WTC11 (cell line): ENCODE results near the gene SLC12A9. TPM values are rescaled to one million over a fixed set of nuclear protein-coding genes. Genes with fewer than 3 reads are reported as not detected.

Experiments used
- ATAC-seq: fragments of 200-7000 bp; cut with Tn5 transposase; 2 replicates; pipeline ENCODE4 v1.10.0; 2021; ENCODE audit warnings: mild to moderate bottlenecking, moderate library complexity
- Bru-seq: library from RNA; stranded (reverse); fragments of 400-500 nt; gene quantifications from one replicate; lab custom pipeline; 2021; lab: Mats Ljungman, UMichigan
- CTCF ChIA-PET: fragments of 300-600 bp; sonication (Branson Sonifier 250); formaldehyde crosslinking; loops from one replicate; lab custom pipeline; 2021; ENCODE audit warnings: antibody characterized with exemption; lab: Charles Lee
- POLR2A ChIA-PET: fragments of 350-600 bp; sonication (Branson Sonifier 250); formaldehyde crosslinking; loops from one replicate; lab custom pipeline; 2021; ENCODE audit warnings: antibody characterized with exemption; lab: Charles Lee
- DNase-seq: peaks from one replicate; pipeline ENCODE4 v3.0.0; 2021; ENCODE audit warnings: low spot score
- H3K27ac Mint-ChIP-seq: 2 replicates; pipeline ENCODE4 v1.8.0; 2021; ENCODE audit warnings: mixed read lengths
- H3K27me3 Mint-ChIP-seq: 2 replicates; pipeline ENCODE4 v1.8.0; 2021; ENCODE audit warnings: low read depth, mild to moderate bottlenecking, moderate library complexity, mixed read lengths
- H3K36me3 Mint-ChIP-seq: 2 replicates; pipeline ENCODE4 v1.8.0; 2021; ENCODE audit warnings: mixed read lengths
- H3K4me1 Mint-ChIP-seq: 2 replicates; pipeline ENCODE4 v1.8.0; 2022; ENCODE audit warnings: mixed read lengths
- H3K4me3 Mint-ChIP-seq: 2 replicates; pipeline ENCODE4 v1.8.0; 2021; ENCODE audit warnings: mild to moderate bottlenecking, moderate library complexity, mixed read lengths
- H3K9me3 Mint-ChIP-seq: 2 replicates; pipeline ENCODE4 v1.8.0; 2021; ENCODE audit warnings: mixed read lengths
- ATF1 ChIP-seq: sonication (generic); formaldehyde crosslinking; IDR thresholded peaks from 2 replicates; pipeline ENCODE4 v1.8.1; 2023; ENCODE audit warnings: mild to moderate bottlenecking, moderate library complexity, missing genetic modification reagents
- CBFB ChIP-seq: sonication (generic); formaldehyde crosslinking; IDR thresholded peaks from 2 replicates; pipeline ENCODE4 v1.8.1; 2022; ENCODE audit warnings: mild to moderate bottlenecking, low read depth, missing genetic modification reagents
- CREB1 ChIP-seq: sonication (generic); formaldehyde crosslinking; IDR thresholded peaks from 2 replicates; pipeline ENCODE4 v1.8.0; 2023; ENCODE audit warnings: mild to moderate bottlenecking, missing genetic modification reagents
- CREM ChIP-seq: sonication (generic); formaldehyde crosslinking; IDR thresholded peaks from 2 replicates; pipeline ENCODE4 v1.8.1; 2022; ENCODE audit warnings: mild to moderate bottlenecking, missing genetic modification reagents, moderate library complexity
- EMX1 ChIP-seq: fragments of 250-450 bp; sonication (Bioruptor Pico); IDR thresholded peaks from 2 replicates; pipeline ENCODE4 v1.8.0; 2021; ENCODE audit warnings: mild to moderate bottlenecking
- JAZF1 ChIP-seq: fragments of 250-450 bp; sonication (Bioruptor Pico); IDR thresholded peaks from 2 replicates; pipeline ENCODE4 v1.9.0; 2021; ENCODE audit warnings: moderate library complexity, mild to moderate bottlenecking, inconsistent platforms
- NFE2L1 ChIP-seq: sonication (generic); formaldehyde crosslinking; IDR thresholded peaks from 2 replicates; pipeline ENCODE4 v1.8.1; 2023; ENCODE audit warnings: missing genetic modification reagents
- NR3C1 ChIP-seq: sonication (generic); formaldehyde crosslinking; conservative IDR thresholded peaks from 2 replicates; pipeline ENCODE4 v1.8.1; 2023; ENCODE audit warnings: low read depth, mild to moderate bottlenecking, missing genetic modification reagents
- OVOL2 ChIP-seq: fragments of 250-450 bp; sonication (Bioruptor Pico); IDR thresholded peaks from 2 replicates; pipeline ENCODE4 v1.9.0; 2021; ENCODE audit warnings: mild to moderate bottlenecking, borderline replicate concordance
- ZNF263 ChIP-seq: sonication (generic); formaldehyde crosslinking; IDR thresholded peaks from 2 replicates; pipeline ENCODE4 v1.8.1; 2022; ENCODE audit warnings: low read depth, mild to moderate bottlenecking, moderate library complexity, missing genetic modification reagents
- long read RNA-seq, 3 experiments: library from RNA in 1 of 3; library from capped mRNA in 1 of 3; library from polyadenylated mRNA in 1 of 3; unstranded in 2 of 3; stranded (forward) in 1 of 3; transcript quantifications; one replicate each; pipeline ENCODE4 v2.0.0, GENCODE V29; 2021
- total RNA-seq: library from RNA; stranded (reverse); gene quantifications from 3 replicates; pipeline ENCODE4 v1.2.3, GENCODE V29; 2021
- TF ChIP-seq, protein P1 (sequence below): sonication (generic); formaldehyde crosslinking; IDR thresholded peaks from 2 replicates; pipeline ENCODE4 v1.8.0; 2022; ENCODE audit warnings: mild to moderate bottlenecking, missing genetic modification reagents
- TF ChIP-seq, protein P2 (sequence below): fragments of 250-450 bp; sonication (Bioruptor Pico); IDR thresholded peaks from 2 replicates; pipeline ENCODE4 v1.8.0; 2021; ENCODE audit warnings: mild to moderate bottlenecking
- TF ChIP-seq, protein P3 (sequence below): sonication (generic); formaldehyde crosslinking; conservative IDR thresholded peaks from 2 replicates; pipeline ENCODE4 v1.8.1; 2022; ENCODE audit warnings: mild to moderate bottlenecking, missing genetic modification reagents
- TF ChIP-seq, protein P4 (sequence below): sonication (generic); formaldehyde crosslinking; IDR thresholded peaks from 2 replicates; pipeline ENCODE4 v1.8.0; 2023; ENCODE audit warnings: mild to moderate bottlenecking, missing genetic modification reagents
- TF ChIP-seq, protein P5 (sequence below): sonication (generic); formaldehyde crosslinking; IDR thresholded peaks from 2 replicates; pipeline ENCODE4 v1.8.1; 2023; ENCODE audit warnings: mild to moderate bottlenecking, missing genetic modification reagents, borderline replicate concordance
- TF ChIP-seq, protein P6 (sequence below): sonication (generic); formaldehyde crosslinking; IDR thresholded peaks from 2 replicates; pipeline ENCODE4 v1.8.0; 2022; ENCODE audit warnings: mild to moderate bottlenecking, missing genetic modification reagents
- TF ChIP-seq, protein P7 (sequence below): sonication (generic); formaldehyde crosslinking; IDR thresholded peaks from 2 replicates; pipeline ENCODE4 v1.8.1; 2023; ENCODE audit warnings: mild to moderate bottlenecking, missing genetic modification reagents, moderate library complexity
- TF ChIP-seq, protein P8 (sequence below): sonication (generic); formaldehyde crosslinking; IDR thresholded peaks from 2 replicates; pipeline ENCODE4 v1.8.1; 2022; ENCODE audit warnings: low read depth, missing genetic modification reagents, borderline replicate concordance

SLC12A9 gene, protein sequence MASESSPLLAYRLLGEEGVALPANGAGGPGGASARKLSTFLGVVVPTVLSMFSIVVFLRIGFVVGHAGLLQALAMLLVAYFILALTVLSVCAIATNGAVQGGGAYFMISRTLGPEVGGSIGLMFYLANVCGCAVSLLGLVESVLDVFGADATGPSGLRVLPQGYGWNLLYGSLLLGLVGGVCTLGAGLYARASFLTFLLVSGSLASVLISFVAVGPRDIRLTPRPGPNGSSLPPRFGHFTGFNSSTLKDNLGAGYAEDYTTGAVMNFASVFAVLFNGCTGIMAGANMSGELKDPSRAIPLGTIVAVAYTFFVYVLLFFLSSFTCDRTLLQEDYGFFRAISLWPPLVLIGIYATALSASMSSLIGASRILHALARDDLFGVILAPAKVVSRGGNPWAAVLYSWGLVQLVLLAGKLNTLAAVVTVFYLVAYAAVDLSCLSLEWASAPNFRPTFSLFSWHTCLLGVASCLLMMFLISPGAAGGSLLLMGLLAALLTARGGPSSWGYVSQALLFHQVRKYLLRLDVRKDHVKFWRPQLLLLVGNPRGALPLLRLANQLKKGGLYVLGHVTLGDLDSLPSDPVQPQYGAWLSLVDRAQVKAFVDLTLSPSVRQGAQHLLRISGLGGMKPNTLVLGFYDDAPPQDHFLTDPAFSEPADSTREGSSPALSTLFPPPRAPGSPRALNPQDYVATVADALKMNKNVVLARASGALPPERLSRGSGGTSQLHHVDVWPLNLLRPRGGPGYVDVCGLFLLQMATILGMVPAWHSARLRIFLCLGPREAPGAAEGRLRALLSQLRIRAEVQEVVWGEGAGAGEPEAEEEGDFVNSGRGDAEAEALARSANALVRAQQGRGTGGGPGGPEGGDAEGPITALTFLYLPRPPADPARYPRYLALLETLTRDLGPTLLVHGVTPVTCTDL
- 32.6 to 39.3 TPM (median 34.1 TPM) in 3 replicates for total RNA-seq
- percentile 58 among the genes with signal in this experiment for Bru-seq, nascent RNA
- long read RNA-seq, experiment 1, full-length matches to known transcripts: 18 of 156 reads
- long read RNA-seq, experiment 1, partial matches to known transcripts: 47 of 156 reads
- long read RNA-seq, experiment 1, other reads (novel, unspliced or antisense): 91 of 156 reads
- long read RNA-seq, experiment 2, full-length matches to known transcripts: 3 of 39 reads
- long read RNA-seq, experiment 2, partial matches to known transcripts: 12 of 39 reads
- long read RNA-seq, experiment 2, other reads (novel, unspliced or antisense): 24 of 39 reads
- long read RNA-seq, experiment 3, partial matches to known transcripts: 0 of 9 reads
- long read RNA-seq, experiment 3, other reads (novel, unspliced or antisense): 9 of 9 reads

DNA sequence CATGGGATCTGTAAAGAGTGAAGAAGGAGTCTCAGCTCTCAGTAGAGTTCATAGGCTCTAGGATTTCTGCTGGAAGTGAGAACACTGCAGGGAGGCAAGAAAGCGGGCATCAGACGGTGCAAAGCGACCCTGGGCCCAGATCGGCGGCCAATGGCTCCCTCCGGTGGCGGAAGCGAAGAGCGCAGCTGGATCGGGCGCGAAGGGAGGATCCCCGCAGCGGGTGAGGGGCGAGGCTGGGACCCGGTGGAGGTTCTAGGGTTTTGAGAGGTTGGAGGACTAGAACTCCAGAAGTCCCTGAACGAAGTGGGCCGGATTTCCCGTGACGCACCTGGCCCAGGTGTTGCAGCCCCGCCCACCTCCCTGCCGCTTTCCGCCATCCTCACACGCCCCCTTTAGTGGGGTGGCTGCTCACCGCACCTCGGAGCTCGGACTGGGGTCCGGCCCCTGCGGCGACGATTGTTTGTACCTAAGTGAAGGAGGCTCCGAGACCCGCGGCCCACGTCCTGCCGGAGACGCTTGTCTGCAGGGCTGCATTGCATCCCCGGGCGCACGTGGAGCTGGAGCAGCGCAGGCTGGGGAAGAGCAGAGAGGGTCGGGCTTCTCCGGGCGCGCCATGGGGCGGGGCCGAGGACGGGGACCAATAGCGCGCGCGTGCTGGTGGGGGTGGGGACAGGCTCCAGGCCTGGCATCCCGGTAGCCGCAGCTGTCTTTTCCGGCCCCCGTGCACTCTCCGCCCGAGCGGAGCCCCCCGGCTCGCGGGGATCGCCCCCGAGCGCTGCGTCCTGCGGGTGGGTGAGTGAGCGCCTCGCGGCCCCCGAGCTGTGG, at the start of gene SLC12A9:
Gene SLC12A9, plus strand, starts transcription at position 666 of the 825 bp plus-strand sequence. CDS start 1,485 bp downstream, outside the sequence.
- ATAC-seq (peak; percentile 95), DNase-seq (peak; percentile 93)
- Mint-ChIP-seq H3K36me3 (peaks cover 2% of the 10 kb centered on the region; the same call in 1 of the 2 replicates), H3K9me3 (no peaks in the 10 kb centered on the region), H3K4me3 (peak within 1 kb of the TSS; percentile 93), H3K4me1 (0 out of 2 replicates have a peak, but pooled peaks cover 7% of the 10 kb centered on the region), H3K27ac (peak within 1 kb of the TSS; percentile 67), H3K27me3 (no peaks in the 10 kb centered on the region)
- ChIA-PET POLR2A (interaction anchor here (0.5 to 2.2 kb wide), 14 partner anchors 15 to 272 kb away, joined by 3 to 44 read pairs (median 6); partner anchors contain the start of genes EPHB4, EPO, POP7 and SRRT), CTCF (interaction anchor here (0.5 to 5.6 kb wide), 46 partner anchors 10 to 325 kb away, joined by 3 to 131 read pairs (median 5); partner anchors contain the start of genes EPHB4, EPO, FBXO24 and LRCH4)
- TF ChIP-seq NR3C1 (CRISPR knock-in tag): no peak
- TF ChIP-seq, protein P1, sequence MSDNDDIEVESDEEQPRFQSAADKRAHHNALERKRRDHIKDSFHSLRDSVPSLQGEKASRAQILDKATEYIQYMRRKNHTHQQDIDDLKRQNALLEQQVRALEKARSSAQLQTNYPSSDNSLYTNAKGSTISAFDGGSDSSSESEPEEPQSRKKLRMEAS (CRISPR knock-in tag): peak; percentile 98
- TF ChIP-seq ZNF263: 0 out of 2 replicates have a peak, but pooled peaks have one; percentile 13
- TF ChIP-seq CREB1: peak; percentile 35; the same call in 1 of the 2 replicates
- TF ChIP-seq, protein P2, sequence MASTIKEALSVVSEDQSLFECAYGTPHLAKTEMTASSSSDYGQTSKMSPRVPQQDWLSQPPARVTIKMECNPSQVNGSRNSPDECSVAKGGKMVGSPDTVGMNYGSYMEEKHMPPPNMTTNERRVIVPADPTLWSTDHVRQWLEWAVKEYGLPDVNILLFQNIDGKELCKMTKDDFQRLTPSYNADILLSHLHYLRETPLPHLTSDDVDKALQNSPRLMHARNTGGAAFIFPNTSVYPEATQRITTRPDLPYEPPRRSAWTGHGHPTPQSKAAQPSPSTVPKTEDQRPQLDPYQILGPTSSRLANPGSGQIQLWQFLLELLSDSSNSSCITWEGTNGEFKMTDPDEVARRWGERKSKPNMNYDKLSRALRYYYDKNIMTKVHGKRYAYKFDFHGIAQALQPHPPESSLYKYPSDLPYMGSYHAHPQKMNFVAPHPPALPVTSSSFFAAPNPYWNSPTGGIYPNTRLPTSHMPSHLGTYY (CRISPR knock-in tag): no peak
- TF ChIP-seq ATF1 (CRISPR knock-in tag): no peak
- TF ChIP-seq, protein P3, sequence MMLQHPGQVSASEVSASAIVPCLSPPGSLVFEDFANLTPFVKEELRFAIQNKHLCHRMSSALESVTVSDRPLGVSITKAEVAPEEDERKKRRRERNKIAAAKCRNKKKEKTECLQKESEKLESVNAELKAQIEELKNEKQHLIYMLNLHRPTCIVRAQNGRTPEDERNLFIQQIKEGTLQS (CRISPR knock-in tag): no peak
- no peak for TF ChIP-seq OVOL2 (CRISPR knock-in tag)
- TF ChIP-seq, protein P4, sequence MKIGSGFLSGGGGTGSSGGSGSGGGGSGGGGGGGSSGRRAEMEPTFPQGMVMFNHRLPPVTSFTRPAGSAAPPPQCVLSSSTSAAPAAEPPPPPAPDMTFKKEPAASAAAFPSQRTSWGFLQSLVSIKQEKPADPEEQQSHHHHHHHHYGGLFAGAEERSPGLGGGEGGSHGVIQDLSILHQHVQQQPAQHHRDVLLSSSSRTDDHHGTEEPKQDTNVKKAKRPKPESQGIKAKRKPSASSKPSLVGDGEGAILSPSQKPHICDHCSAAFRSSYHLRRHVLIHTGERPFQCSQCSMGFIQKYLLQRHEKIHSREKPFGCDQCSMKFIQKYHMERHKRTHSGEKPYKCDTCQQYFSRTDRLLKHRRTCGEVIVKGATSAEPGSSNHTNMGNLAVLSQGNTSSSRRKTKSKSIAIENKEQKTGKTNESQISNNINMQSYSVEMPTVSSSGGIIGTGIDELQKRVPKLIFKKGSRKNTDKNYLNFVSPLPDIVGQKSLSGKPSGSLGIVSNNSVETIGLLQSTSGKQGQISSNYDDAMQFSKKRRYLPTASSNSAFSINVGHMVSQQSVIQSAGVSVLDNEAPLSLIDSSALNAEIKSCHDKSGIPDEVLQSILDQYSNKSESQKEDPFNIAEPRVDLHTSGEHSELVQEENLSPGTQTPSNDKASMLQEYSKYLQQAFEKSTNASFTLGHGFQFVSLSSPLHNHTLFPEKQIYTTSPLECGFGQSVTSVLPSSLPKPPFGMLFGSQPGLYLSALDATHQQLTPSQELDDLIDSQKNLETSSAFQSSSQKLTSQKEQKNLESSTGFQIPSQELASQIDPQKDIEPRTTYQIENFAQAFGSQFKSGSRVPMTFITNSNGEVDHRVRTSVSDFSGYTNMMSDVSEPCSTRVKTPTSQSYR (CRISPR knock-in tag): peak; percentile 70; the same call in 1 of the 2 replicates
- TF ChIP-seq, protein P5, sequence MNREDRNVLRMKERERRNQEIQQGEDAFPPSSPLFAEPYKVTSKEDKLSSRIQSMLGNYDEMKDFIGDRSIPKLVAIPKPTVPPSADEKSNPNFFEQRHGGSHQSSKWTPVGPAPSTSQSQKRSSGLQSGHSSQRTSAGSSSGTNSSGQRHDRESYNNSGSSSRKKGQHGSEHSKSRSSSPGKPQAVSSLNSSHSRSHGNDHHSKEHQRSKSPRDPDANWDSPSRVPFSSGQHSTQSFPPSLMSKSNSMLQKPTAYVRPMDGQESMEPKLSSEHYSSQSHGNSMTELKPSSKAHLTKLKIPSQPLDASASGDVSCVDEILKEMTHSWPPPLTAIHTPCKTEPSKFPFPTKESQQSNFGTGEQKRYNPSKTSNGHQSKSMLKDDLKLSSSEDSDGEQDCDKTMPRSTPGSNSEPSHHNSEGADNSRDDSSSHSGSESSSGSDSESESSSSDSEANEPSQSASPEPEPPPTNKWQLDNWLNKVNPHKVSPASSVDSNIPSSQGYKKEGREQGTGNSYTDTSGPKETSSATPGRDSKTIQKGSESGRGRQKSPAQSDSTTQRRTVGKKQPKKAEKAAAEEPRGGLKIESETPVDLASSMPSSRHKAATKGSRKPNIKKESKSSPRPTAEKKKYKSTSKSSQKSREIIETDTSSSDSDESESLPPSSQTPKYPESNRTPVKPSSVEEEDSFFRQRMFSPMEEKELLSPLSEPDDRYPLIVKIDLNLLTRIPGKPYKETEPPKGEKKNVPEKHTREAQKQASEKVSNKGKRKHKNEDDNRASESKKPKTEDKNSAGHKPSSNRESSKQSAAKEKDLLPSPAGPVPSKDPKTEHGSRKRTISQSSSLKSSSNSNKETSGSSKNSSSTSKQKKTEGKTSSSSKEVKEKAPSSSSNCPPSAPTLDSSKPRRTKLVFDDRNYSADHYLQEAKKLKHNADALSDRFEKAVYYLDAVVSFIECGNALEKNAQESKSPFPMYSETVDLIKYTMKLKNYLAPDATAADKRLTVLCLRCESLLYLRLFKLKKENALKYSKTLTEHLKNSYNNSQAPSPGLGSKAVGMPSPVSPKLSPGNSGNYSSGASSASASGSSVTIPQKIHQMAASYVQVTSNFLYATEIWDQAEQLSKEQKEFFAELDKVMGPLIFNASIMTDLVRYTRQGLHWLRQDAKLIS (CRISPR knock-in tag): no peak; the same call in 1 of the 2 replicates
- peak; percentile 51; the same call in 1 of the 2 replicates for TF ChIP-seq CREM (CRISPR knock-in tag)
- TF ChIP-seq, protein P6, sequence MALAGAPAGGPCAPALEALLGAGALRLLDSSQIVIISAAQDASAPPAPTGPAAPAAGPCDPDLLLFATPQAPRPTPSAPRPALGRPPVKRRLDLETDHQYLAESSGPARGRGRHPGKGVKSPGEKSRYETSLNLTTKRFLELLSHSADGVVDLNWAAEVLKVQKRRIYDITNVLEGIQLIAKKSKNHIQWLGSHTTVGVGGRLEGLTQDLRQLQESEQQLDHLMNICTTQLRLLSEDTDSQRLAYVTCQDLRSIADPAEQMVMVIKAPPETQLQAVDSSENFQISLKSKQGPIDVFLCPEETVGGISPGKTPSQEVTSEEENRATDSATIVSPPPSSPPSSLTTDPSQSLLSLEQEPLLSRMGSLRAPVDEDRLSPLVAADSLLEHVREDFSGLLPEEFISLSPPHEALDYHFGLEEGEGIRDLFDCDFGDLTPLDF (CRISPR knock-in tag): no peak
- TF ChIP-seq EMX1 (CRISPR knock-in tag): no peak
- TF ChIP-seq, protein P7, sequence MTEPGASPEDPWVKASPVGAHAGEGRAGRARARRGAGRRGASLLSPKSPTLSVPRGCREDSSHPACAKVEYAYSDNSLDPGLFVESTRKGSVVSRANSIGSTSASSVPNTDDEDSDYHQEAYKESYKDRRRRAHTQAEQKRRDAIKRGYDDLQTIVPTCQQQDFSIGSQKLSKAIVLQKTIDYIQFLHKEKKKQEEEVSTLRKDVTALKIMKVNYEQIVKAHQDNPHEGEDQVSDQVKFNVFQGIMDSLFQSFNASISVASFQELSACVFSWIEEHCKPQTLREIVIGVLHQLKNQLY (CRISPR knock-in tag): no peak
- no peak for TF ChIP-seq JAZF1 (CRISPR knock-in tag)
- TF ChIP-seq CBFB (CRISPR knock-in tag): no peak
- TF ChIP-seq, protein P8, sequence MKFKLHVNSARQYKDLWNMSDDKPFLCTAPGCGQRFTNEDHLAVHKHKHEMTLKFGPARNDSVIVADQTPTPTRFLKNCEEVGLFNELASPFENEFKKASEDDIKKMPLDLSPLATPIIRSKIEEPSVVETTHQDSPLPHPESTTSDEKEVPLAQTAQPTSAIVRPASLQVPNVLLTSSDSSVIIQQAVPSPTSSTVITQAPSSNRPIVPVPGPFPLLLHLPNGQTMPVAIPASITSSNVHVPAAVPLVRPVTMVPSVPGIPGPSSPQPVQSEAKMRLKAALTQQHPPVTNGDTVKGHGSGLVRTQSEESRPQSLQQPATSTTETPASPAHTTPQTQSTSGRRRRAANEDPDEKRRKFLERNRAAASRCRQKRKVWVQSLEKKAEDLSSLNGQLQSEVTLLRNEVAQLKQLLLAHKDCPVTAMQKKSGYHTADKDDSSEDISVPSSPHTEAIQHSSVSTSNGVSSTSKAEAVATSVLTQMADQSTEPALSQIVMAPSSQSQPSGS (CRISPR knock-in tag): no peak
- TF ChIP-seq NFE2L1 (CRISPR knock-in tag): peak; percentile 19; the same call in 1 of the 2 replicates
